Measurements from ENCODE around the gene ATP1B2.

Gene ATP1B2

DNA sequence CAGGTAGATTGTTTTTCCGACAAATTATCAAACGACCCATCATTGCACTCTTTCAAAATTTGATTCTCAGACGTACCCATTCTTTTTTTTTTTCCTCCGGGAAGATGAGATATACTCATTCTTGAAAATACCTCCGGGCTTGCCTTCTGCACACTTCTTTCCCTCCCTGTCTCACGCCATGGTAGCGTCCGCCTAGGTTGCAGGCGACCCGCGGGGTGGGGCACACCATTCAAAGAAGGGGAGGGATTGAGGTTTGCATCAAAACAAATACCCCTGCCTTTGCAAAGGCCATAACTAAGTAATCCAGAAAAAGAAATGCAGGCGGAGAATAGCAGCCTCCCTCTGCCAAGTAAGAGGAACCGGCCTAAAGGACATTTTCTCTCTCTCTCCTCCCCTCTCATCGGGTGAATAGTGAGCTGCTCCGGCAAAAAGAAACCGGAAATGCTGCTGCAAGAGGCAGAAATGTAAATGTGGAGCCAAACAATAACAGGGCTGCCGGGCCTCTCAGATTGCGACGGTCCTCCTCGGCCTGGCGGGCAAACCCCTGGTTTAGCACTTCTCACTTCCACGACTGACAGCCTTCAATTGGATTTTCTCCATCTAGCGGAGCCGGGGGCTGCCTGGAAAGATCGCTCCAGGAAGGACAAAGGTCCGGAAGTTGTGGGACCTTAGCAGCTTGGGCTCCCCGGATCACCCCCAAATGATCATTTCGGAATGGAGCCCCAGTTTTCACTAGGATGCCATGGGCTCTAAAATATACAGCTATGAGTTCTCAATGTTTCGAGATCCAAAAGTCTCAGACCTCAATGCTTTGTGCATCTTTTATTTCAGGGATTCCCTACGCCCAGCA lies 35.7 kb downstream of the ATP1B2 start:
- peak; percentile 49 for DNase-seq (ENCODE audit: extremely low read depth, low read depth)
- TF ChIP-seq, protein P1, sequence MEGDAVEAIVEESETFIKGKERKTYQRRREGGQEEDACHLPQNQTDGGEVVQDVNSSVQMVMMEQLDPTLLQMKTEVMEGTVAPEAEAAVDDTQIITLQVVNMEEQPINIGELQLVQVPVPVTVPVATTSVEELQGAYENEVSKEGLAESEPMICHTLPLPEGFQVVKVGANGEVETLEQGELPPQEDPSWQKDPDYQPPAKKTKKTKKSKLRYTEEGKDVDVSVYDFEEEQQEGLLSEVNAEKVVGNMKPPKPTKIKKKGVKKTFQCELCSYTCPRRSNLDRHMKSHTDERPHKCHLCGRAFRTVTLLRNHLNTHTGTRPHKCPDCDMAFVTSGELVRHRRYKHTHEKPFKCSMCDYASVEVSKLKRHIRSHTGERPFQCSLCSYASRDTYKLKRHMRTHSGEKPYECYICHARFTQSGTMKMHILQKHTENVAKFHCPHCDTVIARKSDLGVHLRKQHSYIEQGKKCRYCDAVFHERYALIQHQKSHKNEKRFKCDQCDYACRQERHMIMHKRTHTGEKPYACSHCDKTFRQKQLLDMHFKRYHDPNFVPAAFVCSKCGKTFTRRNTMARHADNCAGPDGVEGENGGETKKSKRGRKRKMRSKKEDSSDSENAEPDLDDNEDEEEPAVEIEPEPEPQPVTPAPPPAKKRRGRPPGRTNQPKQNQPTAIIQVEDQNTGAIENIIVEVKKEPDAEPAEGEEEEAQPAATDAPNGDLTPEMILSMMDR (IDR thresholded peaks at IDR 0.05; ENCODE audit: low read depth, low read length) = no peak

DNA sequence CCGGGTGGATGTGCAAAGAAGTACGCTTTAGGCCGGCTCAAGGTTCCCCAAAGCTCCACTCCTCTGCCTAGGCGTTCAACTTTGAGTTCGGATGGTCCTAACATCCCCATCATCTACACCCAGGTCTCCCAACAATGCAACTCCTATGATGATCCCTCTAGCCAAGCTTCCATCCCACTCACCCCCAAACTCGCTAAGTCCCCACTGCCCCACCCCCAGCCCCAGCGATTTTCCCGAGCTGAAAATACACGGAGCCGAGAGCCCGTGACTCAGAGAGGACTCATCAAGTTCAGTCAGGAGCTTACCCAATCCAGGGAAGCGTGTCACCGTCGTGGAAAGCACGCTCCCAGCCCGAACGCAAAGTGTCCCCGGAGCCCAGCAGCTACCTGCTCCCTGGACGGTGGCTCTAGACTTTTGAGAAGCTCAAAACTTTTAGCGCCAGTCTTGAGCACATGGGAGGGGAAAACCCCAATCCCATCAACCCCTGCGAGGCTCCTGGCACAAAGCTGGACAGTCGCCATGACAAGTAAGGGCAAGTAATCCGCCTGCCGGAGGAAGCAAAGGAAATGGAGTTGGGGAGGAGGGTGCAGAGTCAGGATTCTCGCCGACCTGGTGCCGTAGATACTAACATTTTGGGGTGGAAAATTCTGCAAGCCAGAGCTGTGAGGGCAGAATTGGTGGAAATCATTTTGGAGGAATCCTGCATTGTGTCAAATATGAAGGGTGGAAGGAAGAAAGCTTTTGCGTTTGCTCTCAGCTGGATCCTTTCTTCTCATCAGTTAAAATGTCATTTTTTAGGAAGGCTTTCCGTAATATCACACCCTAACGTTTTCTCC lies 36.6 kb downstream of the ATP1B2 start, which contains the start of gene TP53:
TSS of gene TP53 (minus strand) at position 419 of the 836 bp plus-strand sequence. CDS start 10,896 bp downstream, outside the sequence.
- DNase-seq (ENCODE audit: extremely low read depth, low read depth) = peak; percentile 84
- TF ChIP-seq, protein P1 (IDR thresholded peaks at IDR 0.05; ENCODE audit: low read depth, low read length) = peak; percentile 6; the same call in 1 of the 2 replicates

DNA sequence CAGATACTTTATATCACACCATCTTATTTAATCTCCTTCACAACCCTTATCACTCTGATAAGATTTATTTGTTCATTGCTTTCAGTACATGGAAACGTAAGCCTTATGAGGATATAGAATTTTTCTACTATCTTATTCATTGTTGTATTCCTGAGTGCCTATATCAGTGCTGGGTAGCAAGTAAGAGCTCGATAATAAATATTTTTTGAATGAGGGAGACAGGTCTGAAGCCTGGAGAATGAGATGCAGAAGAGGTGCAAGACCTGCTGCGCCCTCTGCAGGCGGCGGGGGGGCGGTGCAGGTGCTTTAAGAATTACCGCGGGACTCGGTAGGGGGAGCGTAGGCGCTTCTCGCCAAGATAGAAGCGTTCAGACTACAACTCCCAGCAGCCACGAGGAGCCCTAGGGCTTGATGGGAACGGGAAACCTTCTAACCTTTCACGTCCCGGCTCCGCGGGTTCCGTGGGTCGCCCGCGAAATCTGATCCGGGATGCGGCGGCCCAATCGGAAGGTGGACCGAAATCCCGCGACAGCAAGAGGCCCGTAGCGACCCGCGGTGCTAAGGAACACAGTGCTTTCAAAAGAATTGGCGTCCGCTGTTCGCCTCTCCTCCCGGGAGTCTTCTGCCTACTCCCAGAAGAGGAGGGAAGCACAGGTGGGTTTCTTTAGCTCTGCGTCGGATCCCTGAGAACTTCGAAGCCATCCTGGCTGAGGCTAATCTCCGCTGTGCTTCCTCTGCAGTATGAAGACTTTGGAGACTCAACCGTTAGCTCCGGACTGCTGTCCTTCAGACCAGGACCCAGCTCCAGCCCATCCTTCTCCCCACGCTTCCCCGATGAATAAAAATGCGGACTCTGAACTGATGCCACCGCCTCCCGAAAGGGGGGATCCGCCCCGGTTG lies 37.4 kb downstream of the ATP1B2 start, which contains the start of gene WRAP53:
TSS of gene WRAP53 (plus strand) at position 570 of the 900 bp plus-strand sequence. CDS start at position 742, 172 bp downstream.
- TF ChIP-seq, protein P1 (IDR thresholded peaks at IDR 0.05; ENCODE audit: low read depth, low read length) = no peak; the same call in none of the 2 replicates

DNA sequence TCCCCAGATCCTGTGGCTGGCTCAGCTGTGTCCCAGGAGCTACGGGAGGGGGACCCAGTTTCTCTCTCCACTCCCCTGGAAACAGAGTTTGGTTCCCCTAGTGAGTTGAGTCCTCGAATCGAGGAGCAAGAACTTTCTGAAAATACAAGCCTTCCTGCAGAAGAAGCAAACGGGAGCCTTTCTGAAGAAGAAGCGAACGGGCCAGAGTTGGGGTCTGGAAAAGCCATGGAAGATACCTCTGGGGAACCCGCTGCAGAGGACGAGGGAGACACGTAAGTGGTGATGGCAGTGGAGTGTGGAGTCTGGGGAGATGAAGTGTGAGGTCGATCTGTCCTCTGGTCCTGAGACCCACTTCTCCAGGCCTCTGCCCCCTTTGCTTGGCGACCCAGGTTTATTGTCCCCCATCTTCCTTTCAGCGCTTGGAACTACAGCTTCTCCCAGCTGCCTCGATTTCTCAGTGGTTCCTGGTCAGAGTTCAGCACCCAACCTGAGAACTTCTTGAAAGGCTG lies 38.1 kb downstream of the ATP1B2 start:
- no peak for DNase-seq (ENCODE audit: extremely low read depth, low read depth)
- TF ChIP-seq, protein P1 (IDR thresholded peaks at IDR 0.05; ENCODE audit: low read depth, low read length) = no peak

More for the DNA sequence above, 37.4 kb downstream of the ATP1B2 start, which contains the start of gene WRAP53:
- DNase-seq (ENCODE audit: extremely low read depth, low read depth) = peak; percentile 98

DNA sequence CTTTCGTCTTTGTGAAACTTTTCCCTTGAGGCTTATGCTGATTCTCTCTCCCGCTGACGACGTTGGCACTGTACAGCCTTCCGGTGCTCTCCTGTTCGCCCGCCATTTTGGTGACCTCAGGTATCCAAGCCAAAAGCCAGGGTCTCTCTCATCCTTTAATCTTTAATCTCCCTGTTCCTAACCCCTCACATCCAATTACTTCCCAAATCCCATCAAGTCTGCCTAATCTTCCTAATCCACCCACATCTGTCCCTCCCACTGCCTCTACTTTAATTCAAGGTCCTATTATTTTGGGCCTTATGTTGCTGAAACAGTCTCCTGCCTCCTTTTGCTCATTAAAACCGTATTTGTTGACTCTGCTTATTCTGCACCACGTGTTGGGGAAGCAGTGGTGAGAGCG lies 44.9 kb downstream of the ATP1B2 start:
- DNase-seq (ENCODE audit: extremely low read depth, low read depth) = no peak

More for the DNA sequence above, 44.9 kb downstream of the ATP1B2 start:
- TF ChIP-seq, protein P1 (IDR thresholded peaks at IDR 0.05; ENCODE audit: low read depth, low read length) = no peak

Measured in AG09319 (cell line).